ENCODE results near the gene ADAMTS12.
"Not testable (repeated sequence)": the region's sequence is repeated elsewhere in the genome, so short reads cannot be mapped to it uniquely, and the experiment has no call there.

The ADAMTS12 gene

GRCh38 chr5:33891788-33892619 lies at the start of gene ADAMTS12:
ADAMTS12 (minus strand) TSS chr5:33891990; CDS start chr5:33891856, 134 bp downstream.
- no peak for DNase-seq

GRCh38 chr5:33941090-33941489 lies 49.3 kb upstream of the ADAMTS12 start:
- DNase-seq, result peak in 1 of 2 experiments; percentile 91

- no peak for DNase-seq
These were observed 47.9 kb upstream of the ADAMTS12 start for GRCh38 chr5:33939556-33940262.

- DNase-seq, result no peak
These were observed 47.1 kb upstream of the ADAMTS12 start for GRCh38 chr5:33938881-33939280.

GRCh38 chr5:33938507-33938796 lies 46.7 kb upstream of the ADAMTS12 start:
- no peak for DNase-seq

- DNase-seq, result no peak
These were observed 46.1 kb upstream of the ADAMTS12 start for GRCh38 chr5:33937707-33938506.

GRCh38 chr5:33937017-33937706 lies 45.4 kb upstream of the ADAMTS12 start:
- DNase-seq, result no peak

GRCh38 chr5:33936381-33937016 lies 44.7 kb upstream of the ADAMTS12 start, which contains the start of gene RXFP3:
RXFP3 (plus strand) TSS chr5:33936386; CDS start chr5:33936741, 355 bp downstream.
- no peak for DNase-seq

GRCh38 chr5:33936004-33936380 lies 44.2 kb upstream of the ADAMTS12 start:
- peak; percentile 22 to 39 for DNase-seq

GRCh38 chr5:33934176-33934575 lies 42.4 kb upstream of the ADAMTS12 start:
- DNase-seq, result no peak

GRCh38 chr5:33933723-33934169 lies 42.0 kb upstream of the ADAMTS12 start:
- DNase-seq, result no peak

GRCh38 chr5:33931136-33931535 lies 39.3 kb upstream of the ADAMTS12 start:
- no peak for DNase-seq

GRCh38 chr5:33929925-33930690 lies 38.3 kb upstream of the ADAMTS12 start:
- DNase-seq, result no peak

GRCh38 chr5:33928283-33928682 lies 36.5 kb upstream of the ADAMTS12 start:
- DNase-seq, result no peak

GRCh38 chr5:33927685-33928084 lies 35.9 kb upstream of the ADAMTS12 start:
- no peak for DNase-seq

GRCh38 chr5:33925278-33925677 lies 33.5 kb upstream of the ADAMTS12 start:
- DNase-seq, result no peak

- no peak for DNase-seq
These were observed 29.2 kb upstream of the ADAMTS12 start for GRCh38 chr5:33921002-33921401.

GRCh38 chr5:33914844-33915243 lies 23.1 kb upstream of the ADAMTS12 start:
- not testable (repeated sequence) for DNase-seq

GRCh38 chr5:33906248-33906647 lies 14.5 kb upstream of the ADAMTS12 start:
- DNase-seq, result not testable (repeated sequence)

GRCh38 chr5:33905381-33905780 lies 13.6 kb upstream of the ADAMTS12 start:
- no peak for DNase-seq

- DNase-seq, result no peak
These were observed 11.3 kb upstream of the ADAMTS12 start for GRCh38 chr5:33903118-33903517.

Data from NCI-H187 (cell line).